H1 (cell line): ENCODE results near the gene PGM1. TPM values are rescaled to one million over a fixed set of nuclear protein-coding genes. Genes with fewer than 3 reads are reported as not detected.

Experiments used
- CTCF ChIA-PET: fragments of 300-600 bp; sonication (Branson Sonifier 250); formaldehyde crosslinking; loops from one replicate; lab custom pipeline; 2021; ENCODE audit not compliant: partially characterized antibody; lab: Charles Lee
- POLR2A ChIA-PET: fragments of 300-600 bp; sonication (Branson Sonifier 250); formaldehyde crosslinking; loops from one replicate; lab custom pipeline; 2021; ENCODE audit warnings: inconsistent platforms; ENCODE audit not compliant: partially characterized antibody; lab: Charles Lee
- DNase-seq, 2 experiments: peaks; one replicate each; pipeline versions ENCODE4 v3.0.0 to v3.0.0-alpha.2; 2010 to 2022; ENCODE audit warnings: low spot score in 2 of 2, low read depth in 1 of 2, mixed read lengths in 1 of 2
- FAIRE-seq: peaks from 2 replicates; lab custom pipeline; 2011; peaks lifted over from hg19 to GRCh38; lab: Jason Lieb, UNC
- H2AFZ ChIP-seq: 2 replicates; pipeline ENCODE4 v1.8.1; 2012; ENCODE audit warnings: low read length, inconsistent platforms
- H2AK5ac ChIP-seq: 2 replicates; pipeline ENCODE4 v1.6.1; 2013; ENCODE audit warnings: low read depth, low read length
- H2BK120ac ChIP-seq: replicated peaks from 2 replicates; pipeline ENCODE3; 2013; ENCODE audit warnings: low read depth, low read length, inconsistent platforms
- H2BK12ac ChIP-seq: 2 replicates; pipeline ENCODE4 v1.6.1; 2013; ENCODE audit warnings: low read depth, low read length
- H2BK15ac ChIP-seq: 2 replicates; pipeline ENCODE4 v1.6.1; 2013; ENCODE audit warnings: low read length
- H2BK20ac ChIP-seq: 2 replicates; pipeline ENCODE4 v1.6.1; 2013; ENCODE audit warnings: low read length
- H2BK5ac ChIP-seq: 2 replicates; pipeline ENCODE4 v1.6.1; 2013; ENCODE audit warnings: low read depth, low read length
- H3K14ac ChIP-seq: 2 replicates; pipeline ENCODE4 v1.6.1; 2013; ENCODE audit warnings: inconsistent platforms; ENCODE audit not compliant: insufficient read length
- H3K18ac ChIP-seq: 2 replicates; pipeline ENCODE4 v1.6.1; 2013; ENCODE audit warnings: low read length; ENCODE audit errors: extremely low read depth
- H3K23ac ChIP-seq: 2 replicates; pipeline ENCODE4 v1.6.1; 2013; ENCODE audit warnings: inconsistent platforms; ENCODE audit not compliant: insufficient read length
- H3K23me2 ChIP-seq: 2 replicates; pipeline ENCODE4 v1.6.1; 2013; ENCODE audit warnings: low read depth, low read length
- H3K27ac ChIP-seq: 2 replicates; pipeline ENCODE4 v1.6.1; 2011; ENCODE audit warnings: low read depth, low read length, inconsistent platforms
- H3K27me3 ChIP-seq, 4 experiments: replicated peaks in 1 of 4; 1 replicate in 1 of 4; 2 replicates in 3 of 4; pipeline versions ENCODE4 v1.6.1 to v1.8.1; 2011 to 2013; ENCODE audit warnings: low read length in 3 of 4, mild to moderate bottlenecking in 3 of 4, inconsistent platforms in 2 of 4, mixed read lengths in 2 of 4, moderate library complexity in 1 of 4; ENCODE audit not compliant: control insufficient read depth in 3 of 4, insufficient read depth in 3 of 4; ENCODE audit errors: extremely low read depth in 1 of 4
- H3K36me3 ChIP-seq, 4 experiments: 2 replicates each; pipeline versions ENCODE4 v1.6.1 to v1.8.1; 2011 to 2013; ENCODE audit warnings: mild to moderate bottlenecking in 4 of 4, low read length in 3 of 4, moderate library complexity in 2 of 4, control low read depth in 1 of 4, inconsistent platforms in 1 of 4; ENCODE audit not compliant: insufficient read depth in 4 of 4, control insufficient read depth in 2 of 4
- H3K4ac ChIP-seq: replicated peaks from 2 replicates; pipeline ENCODE3; 2013; ENCODE audit warnings: low read length, low read depth, mixed read lengths, inconsistent platforms; ENCODE audit not compliant: insufficient read length
- H3K4me1 ChIP-seq, 4 experiments: replicated peaks in 1 of 4; 1 replicate in 1 of 4; 2 replicates in 3 of 4; pipeline versions ENCODE4 v1.6.1 to v1.8.1; 2011 to 2013; ENCODE audit warnings: low read length in 3 of 4, inconsistent platforms in 2 of 4, mixed read lengths in 1 of 4; ENCODE audit not compliant: insufficient read depth in 4 of 4, control insufficient read depth in 3 of 4
- H3K4me2 ChIP-seq, 2 experiments: 2 replicates each; pipeline versions ENCODE4 v1.6.1 to v1.8.1; 2011 to 2013; ENCODE audit warnings: low read depth in 2 of 2, low read length in 2 of 2, control low read depth in 1 of 2, inconsistent platforms in 1 of 2, mild to moderate bottlenecking in 1 of 2; ENCODE audit not compliant: insufficient read depth in 1 of 2
- H3K4me3 ChIP-seq, 4 experiments: fragments of 200-600, 300-600 bp in 1 of 4; sonication (generic), shearing (Covaris generic), sonication (Bioruptor Twin) in 1 of 4; 2 replicates each; pipeline versions ENCODE4 v1.5.1 to v1.8.1; 2011 to 2016; ENCODE audit warnings: low read length in 4 of 4, low read depth in 3 of 4, control low read depth in 2 of 4, inconsistent platforms in 2 of 4, mild to moderate bottlenecking in 2 of 4, mixed read lengths in 1 of 4, moderate library complexity in 1 of 4; ENCODE audit not compliant: insufficient read depth in 2 of 4; ENCODE audit errors: extremely low read depth in 1 of 4
- H3K56ac ChIP-seq: replicated peaks from 2 replicates; pipeline ENCODE3; 2013; ENCODE audit warnings: low read depth, mild to moderate bottlenecking, mixed read lengths, low read length, inconsistent platforms; ENCODE audit not compliant: insufficient read length
- H3K79me1 ChIP-seq: 2 replicates; pipeline ENCODE4 v1.6.1; 2013; ENCODE audit warnings: low read depth, low read length, control low read depth
- H3K79me2 ChIP-seq, 2 experiments: 2 replicates each; pipeline versions ENCODE4 v1.6.1 to v1.8.1; 2012 to 2013; ENCODE audit warnings: low read length in 2 of 2, mild to moderate bottlenecking in 2 of 2, inconsistent platforms in 1 of 2; ENCODE audit not compliant: insufficient read depth in 2 of 2, control insufficient read depth in 1 of 2
- H3K9ac ChIP-seq, 4 experiments: replicated peaks in 1 of 4; 1 replicate in 1 of 4; 2 replicates in 3 of 4; pipeline versions ENCODE4 v1.6.1 to v1.8.1; 2011 to 2013; ENCODE audit warnings: low read depth in 3 of 4, low read length in 3 of 4, control low read depth in 2 of 4, mild to moderate bottlenecking in 2 of 4, moderate library complexity in 2 of 4, inconsistent platforms in 1 of 4; ENCODE audit errors: extremely low read depth in 1 of 4
- H3K9me3 ChIP-seq, 2 experiments: 2 replicates each; pipeline versions ENCODE4 v1.6.1 to v1.8.1; 2012 to 2013; ENCODE audit warnings: mild to moderate bottlenecking in 2 of 2, moderate library complexity in 2 of 2, control low read depth in 1 of 2, inconsistent platforms in 1 of 2, low read depth in 1 of 2, low read length in 1 of 2, mixed read lengths in 1 of 2; ENCODE audit not compliant: insufficient read depth in 2 of 2
- H4K20me1 ChIP-seq, 2 experiments: replicated peaks in 1 of 2; 2 replicates each; pipeline versions ENCODE3 to v1.8.1; 2011 to 2013; ENCODE audit warnings: inconsistent platforms in 2 of 2, low read length in 2 of 2, mild to moderate bottlenecking in 1 of 2; ENCODE audit not compliant: insufficient read depth in 2 of 2, control insufficient read depth in 1 of 2
- H4K5ac ChIP-seq: 2 replicates; pipeline ENCODE4 v1.6.1; 2013; ENCODE audit warnings: low read length, low read depth, mixed read lengths, inconsistent platforms; ENCODE audit not compliant: insufficient read length
- H4K8ac ChIP-seq: 2 replicates; pipeline ENCODE4 v1.8.0; 2013; ENCODE audit warnings: mild to moderate bottlenecking, moderate library complexity, low read length, inconsistent platforms; ENCODE audit not compliant: insufficient read depth; ENCODE audit errors: extremely low read depth
- H4K91ac ChIP-seq: replicated peaks from 2 replicates; pipeline ENCODE3; 2013; ENCODE audit warnings: low read length, mixed read lengths, inconsistent platforms; ENCODE audit not compliant: insufficient read length
- BCL11A ChIP-seq, 2 experiments: IDR thresholded peaks; one replicate each; pipeline ENCODE4 v1.6.1; 2011; ENCODE audit warnings: low read depth in 2 of 2, low read length in 2 of 2, mild to moderate bottlenecking in 2 of 2
- POLR2A ChIP-seq, 2 experiments: IDR thresholded peaks; 1 replicate in 1 of 2; 2 replicates in 1 of 2; pipeline ENCODE4 v1.6.1; 2011; ENCODE audit warnings: low read depth in 2 of 2, low read length in 2 of 2, mild to moderate bottlenecking in 2 of 2; ENCODE audit errors: control extremely low read depth in 1 of 2
- RBBP5 ChIP-seq: IDR thresholded peaks from 2 replicates; pipeline ENCODE4 v1.7.1; 2012; ENCODE audit warnings: low read depth, mild to moderate bottlenecking, inconsistent platforms, low read length, moderate library complexity, borderline replicate concordance
- RFX5 ChIP-seq: IDR thresholded peaks from 2 replicates; pipeline ENCODE4 v1.6.1; 2011; ENCODE audit warnings: low read depth, low read length, improper control_type of control experiment, borderline replicate concordance
- TEAD4 ChIP-seq: IDR thresholded peaks from 2 replicates; pipeline ENCODE4 v1.6.1; 2012; ENCODE audit warnings: low read depth, low read length, inconsistent platforms, mixed read lengths
- YY1 ChIP-seq: IDR thresholded peaks from 2 replicates; pipeline ENCODE4 v1.6.1; 2011; ENCODE audit warnings: low read depth, mild to moderate bottlenecking, low read length
- WGBS, 2 experiments: shearing (Covaris generic) in 1 of 2; methylation state at CpG; one replicate each; pipeline versions ENCODE4 v1.1.6 to v1.1.7; 2013 to 2015; ENCODE audit warnings: low lambda C conversion rate in 2 of 2, mixed read lengths in 2 of 2, inconsistent platforms in 1 of 2, low coverage in 1 of 2, missing lambda C conversion rate in 1 of 2; ENCODE audit not compliant: insufficient replicate concordance in 2 of 2, insufficient coverage in 1 of 2, insufficient read length in 1 of 2; ENCODE audit errors: extremely low coverage in 1 of 2, missing lambda C conversion rate in 1 of 2; 5-methylcytosine and 5-hydroxymethylcytosine counted together
- polyA plus RNA-seq, 7 experiments: library from polyadenylated mRNA; depleted of rRNA in 3 of 7; stranded (reverse) in 5 of 7; unstranded in 2 of 7; fragments of >200 nt in 5 of 7; fragments of 200-250 nt in 2 of 7; gene quantifications; 1 replicate in 5 of 7; 2 replicates in 1 of 7; 4 replicates in 1 of 7; pipeline versions ENCODE4 v1.2.1 to v1.2.3, GENCODE V29; 2011 to 2013; ENCODE audit warnings: missing spikeins in 2 of 7, mixed read lengths in 2 of 7
- total RNA-seq: library from RNA; stranded (reverse); fragmentation: NEBNext Ultra II Directional; extraction: Animal tissue kit (Norgen Biotek cat#: 25700); gene quantifications from 2 replicates; pipeline ENCODE4 v1.2.1, GENCODE V29; 2021
- TF ChIP-seq, protein P1 (sequence below): IDR thresholded peaks from 2 replicates; pipeline ENCODE4 v1.6.1; 2011; ENCODE audit warnings: low read length, improper control_type of control experiment
- TF ChIP-seq, protein P2 (sequence below): IDR thresholded peaks from 2 replicates; pipeline ENCODE4 v1.6.1; 2012; ENCODE audit warnings: low read length, inconsistent platforms

Gene PGM1
- total and polyA plus RNA-seq, 2 of the 8 experiments (the other 6 are each of a cell fraction or from before 2014, with no cell fraction given): 33.0 to 65.4 TPM

DNA sequence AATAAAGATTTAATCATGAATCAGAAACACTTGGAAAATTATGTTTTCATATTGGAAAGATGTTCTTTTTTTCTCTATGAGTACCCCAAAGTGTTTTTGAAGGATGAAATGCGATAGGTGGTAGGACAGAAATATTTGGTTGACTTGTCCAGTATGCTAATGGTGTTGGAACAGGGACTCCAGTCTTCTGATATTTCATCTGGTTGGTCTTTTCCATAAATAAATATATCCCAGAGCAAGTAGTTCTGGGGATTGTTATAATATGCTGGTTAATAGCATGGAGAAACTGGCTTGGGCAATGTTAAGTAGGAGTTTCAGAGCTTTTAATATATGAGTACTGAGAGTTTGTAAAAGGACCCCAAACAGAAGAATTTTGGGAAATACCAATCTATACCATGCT, 8.7 kb downstream of the PGM1 start:
- Histone ChIP-seq H3K23ac (no peak overlapping the region), H3K27me3 (no peaks in the 10 kb centered on the region; a peak in 1 of 7 replicates), H4K5ac (no peak overlapping the region), H2AK5ac (no peak overlapping the region), H2AFZ (no peak overlapping the region), H3K4me1 (peaks cover 0 to 4% (median 0%) of the 10 kb centered on the region in 4 experiments; a peak in 2 of 7 replicates), H2BK5ac (no peak overlapping the region), H2BK15ac (no peak overlapping the region), H3K18ac (no peak overlapping the region), H4K8ac (no peak overlapping the region), H3K4ac (no peak overlapping the region), H4K91ac (no peak overlapping the region), H3K14ac (no peak overlapping the region), H3K27ac (no peak overlapping the region), H3K4me3 (no peak overlapping the region), H3K79me2 (no peaks in the 10 kb centered on the region), H3K79me1 (peaks cover 5% of the 10 kb centered on the region; the same call in 1 of the 2 replicates)
- whole genome bisulfite sequencing, 2 experiments: 88% methylated on average over 1 of the region's 1 CpG; no CpG with 5 or more reads in 1 of the 2 experiments
- no peak for TF ChIP-seq POLR2A (IDR thresholded peaks at IDR 0.05; ENCODE audit: control extremely low read depth in 1 of 2, low read depth in 2 of 2, low read length in 2 of 2)
- no peak for TF ChIP-seq RBBP5
- TF ChIP-seq RFX5: no peak
- TF ChIP-seq, protein P1, sequence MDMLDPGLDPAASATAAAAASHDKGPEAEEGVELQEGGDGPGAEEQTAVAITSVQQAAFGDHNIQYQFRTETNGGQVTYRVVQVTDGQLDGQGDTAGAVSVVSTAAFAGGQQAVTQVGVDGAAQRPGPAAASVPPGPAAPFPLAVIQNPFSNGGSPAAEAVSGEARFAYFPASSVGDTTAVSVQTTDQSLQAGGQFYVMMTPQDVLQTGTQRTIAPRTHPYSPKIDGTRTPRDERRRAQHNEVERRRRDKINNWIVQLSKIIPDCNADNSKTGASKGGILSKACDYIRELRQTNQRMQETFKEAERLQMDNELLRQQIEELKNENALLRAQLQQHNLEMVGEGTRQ: no peak
- TF ChIP-seq, protein P2, sequence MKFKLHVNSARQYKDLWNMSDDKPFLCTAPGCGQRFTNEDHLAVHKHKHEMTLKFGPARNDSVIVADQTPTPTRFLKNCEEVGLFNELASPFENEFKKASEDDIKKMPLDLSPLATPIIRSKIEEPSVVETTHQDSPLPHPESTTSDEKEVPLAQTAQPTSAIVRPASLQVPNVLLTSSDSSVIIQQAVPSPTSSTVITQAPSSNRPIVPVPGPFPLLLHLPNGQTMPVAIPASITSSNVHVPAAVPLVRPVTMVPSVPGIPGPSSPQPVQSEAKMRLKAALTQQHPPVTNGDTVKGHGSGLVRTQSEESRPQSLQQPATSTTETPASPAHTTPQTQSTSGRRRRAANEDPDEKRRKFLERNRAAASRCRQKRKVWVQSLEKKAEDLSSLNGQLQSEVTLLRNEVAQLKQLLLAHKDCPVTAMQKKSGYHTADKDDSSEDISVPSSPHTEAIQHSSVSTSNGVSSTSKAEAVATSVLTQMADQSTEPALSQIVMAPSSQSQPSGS: no peak
- no peak for TF ChIP-seq TEAD4
- no peak for TF ChIP-seq YY1
- TF ChIP-seq BCL11A (IDR thresholded peaks at IDR 0.05; ENCODE audit: low read depth in 2 of 2, low read length in 2 of 2): no peak
- TF ChIP-seq, all 59 proteins: peak for 0
- Histone ChIP-seq H3K56ac (no peak overlapping the region), H4K20me1 (peaks cover 0 to 5% of the 10 kb centered on the region in 2 experiments), H3K36me3 (no peaks in the 10 kb centered on the region), H3K9me3 (no peaks in the 10 kb centered on the region), H3K23me2 (no peaks in the 10 kb centered on the region), H2BK120ac (no peak overlapping the region), H2BK20ac (no peak overlapping the region), H3K9ac (no peak overlapping the region), H3K4me2 (no peak overlapping the region), H2BK12ac (no peak overlapping the region)
- CTCF ChIA-PET: interaction anchor here (0.5 to 2.1 kb wide), 7 partner anchors 9 to 1524 kb away, joined by 3 to 10 read pairs (median 3); no protein-coding TSS in a partner anchor
- no peak for DNase-seq
- no peak for FAIRE-seq
- POLR2A ChIA-PET: interaction anchor here (1.1 to 1.8 kb wide), 3 partner anchors 10 to 47 kb away, joined by 3 read pairs; no protein-coding TSS in a partner anchor
